ENCODE data around the gene PDZK1.
A peak's percentile ranks its signal among the peaks of the same experiment; 100 is the strongest.
"Not testable (repeated sequence)": the region's sequence is repeated elsewhere in the genome, so short reads cannot be mapped to it uniquely, and the experiment has no call there.

The PDZK1 gene
- 0 to 0.11 (median 0.04) reads per million in 3 experiments for total RNA-seq

GRCh38 chr1:145707183-145707867 lies at the start of gene PDZK1:
TSS of gene PDZK1 (minus strand) at chr1:145707368. CDS start at chr1:145688021, 19,347 bp downstream.
- no peak for DNase-seq

GRCh38 chr1:145751491-145752037 lies 44.4 kb upstream of the PDZK1 start:
- DNase-seq: no peak

GRCh38 chr1:145750426-145750825 lies 43.3 kb upstream of the PDZK1 start:
- DNase-seq: no peak

GRCh38 chr1:145747398-145748247 lies 40.5 kb upstream of the PDZK1 start:
- DNase-seq: no peak

GRCh38 chr1:145740269-145740668 lies 33.1 kb upstream of the PDZK1 start:
- DNase-seq: no peak

GRCh38 chr1:145736191-145736590 lies 29.0 kb upstream of the PDZK1 start:
- DNase-seq: no peak

GRCh38 chr1:145730900-145731299 lies 23.7 kb upstream of the PDZK1 start:
- no peak for DNase-seq

- DNase-seq: no peak
Observed at GRCh38 chr1:145730467-145730866, 23.3 kb upstream of the PDZK1 start.

- no peak for DNase-seq
Observed at GRCh38 chr1:145729666-145730436, 22.7 kb upstream of the PDZK1 start.

- no peak for DNase-seq
Observed at GRCh38 chr1:145729196-145729595, 22.0 kb upstream of the PDZK1 start.

- DNase-seq: not testable (repeated sequence)
Observed at GRCh38 chr1:145726193-145726592, 19.0 kb upstream of the PDZK1 start.

- DNase-seq: peak; percentile 39
Observed at GRCh38 chr1:145720878-145721671, 13.9 kb upstream of the PDZK1 start.

GRCh38 chr1:145720556-145720877 lies 13.3 kb upstream of the PDZK1 start:
- DNase-seq: no peak

- DNase-seq: no peak
Observed at GRCh38 chr1:145719230-145720079, 12.3 kb upstream of the PDZK1 start, which contains the start of gene CD160. TSS of gene CD160 (plus strand) at chr1:145719499. CDS start at chr1:145728328, 8,829 bp downstream.

- DNase-seq: not testable (repeated sequence)
Observed at GRCh38 chr1:145718465-145718864, 11.3 kb upstream of the PDZK1 start.

GRCh38 chr1:145717833-145718232 lies 10.7 kb upstream of the PDZK1 start:
- DNase-seq: no peak

GRCh38 chr1:145716641-145717345 lies 9.6 kb upstream of the PDZK1 start:
- DNase-seq: no peak

- no peak for DNase-seq
Observed at GRCh38 chr1:145714524-145715111, 7.5 kb upstream of the PDZK1 start.

- no peak for DNase-seq
Observed at GRCh38 chr1:145711213-145711651, 4.1 kb upstream of the PDZK1 start.
